Activated T-cell treated with anti-CD3 and anti-CD28 coated beads, Interleukin-2, amount 50 U/mL, for 4 hours (primary cell): Measurements from ENCODE around the gene MPPED1. TPM values are rescaled to one million over a fixed set of nuclear protein-coding genes. Genes with fewer than 3 reads are reported as not detected.

Experiments
- ATAC-seq, 2 donors: fragments of 200-7000 bp; cut with Tn5 transposase; one replicate each; pipeline ENCODE4 v1.10.0; 2021
- DNase-seq: peaks from one replicate; pipeline ENCODE4 v3.0.0-alpha.2; 2020
- H3K27me3 Mint-ChIP-seq: one replicate; pipeline ENCODE4 v1.8.0; 2021; ENCODE audit warnings: low read depth, mixed read lengths
- H3K36me3 Mint-ChIP-seq: one replicate; pipeline ENCODE4 v1.8.0; 2022; ENCODE audit warnings: mixed read lengths; ENCODE audit not compliant: insufficient read depth
- H3K4me1 Mint-ChIP-seq: one replicate; pipeline ENCODE4 v1.8.0; 2021; ENCODE audit warnings: low read depth, mixed read lengths
- H3K4me3 Mint-ChIP-seq: one replicate; pipeline ENCODE4 v1.8.0; 2021; ENCODE audit warnings: mild to moderate bottlenecking, moderate library complexity, mixed read lengths
- H3K9me3 Mint-ChIP-seq: one replicate; pipeline ENCODE4 v1.8.0; 2021; ENCODE audit warnings: mixed read lengths
- total RNA-seq, 3 donors: library from RNA; stranded (reverse); gene quantifications; one replicate each; pipeline ENCODE4 v1.2.1, GENCODE V29; 2021

Gene MPPED1
- total RNA-seq, 3 donors from 2014 or later: not detected

- Mint-ChIP-seq H3K4me1 (no peaks in the 10 kb centered on the region), H3K4me3 (no peak overlapping the region), H3K9me3 (no peaks in the 10 kb centered on the region), H3K27me3 (no peaks in the 10 kb centered on the region), H3K36me3 (no peaks in the 10 kb centered on the region)
- DNase-seq: no peak
- no peak for ATAC-seq
These were observed 92.3 kb downstream of the MPPED1 start for GRCh38 chr22:43504068-43504467.

DNA sequence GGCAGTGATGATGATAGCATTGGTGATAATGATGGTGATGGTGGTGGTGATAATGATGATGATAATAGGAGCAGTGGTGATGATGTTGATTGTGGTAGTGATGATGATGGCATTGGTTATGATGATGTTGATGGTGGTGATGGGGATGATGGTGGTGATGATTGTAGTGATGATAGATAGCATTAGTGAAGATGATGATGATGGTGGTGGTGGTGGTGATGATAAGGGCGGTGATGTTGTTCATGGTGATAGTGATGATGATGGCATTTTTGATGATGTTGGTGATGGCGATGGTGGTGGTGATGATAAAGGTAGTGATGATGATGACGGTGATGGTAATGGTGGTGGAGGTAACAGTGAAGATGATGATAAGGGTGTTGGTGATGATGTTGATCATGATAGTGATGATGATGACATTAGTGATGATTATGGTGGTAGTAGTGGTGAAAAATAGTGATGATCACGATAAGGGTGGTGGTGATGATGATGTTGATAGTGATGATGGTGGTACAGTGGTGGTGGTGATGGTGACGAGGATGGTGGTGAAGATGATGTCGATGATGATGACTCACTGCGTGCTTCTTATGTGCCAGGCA, 93.0 kb downstream of the MPPED1 start:
- Mint-ChIP-seq H3K4me1 (no peaks in the 10 kb centered on the region), H3K4me3 (no peak overlapping the region), H3K9me3 (no peaks in the 10 kb centered on the region), H3K27me3 (no peaks in the 10 kb centered on the region), H3K36me3 (no peaks in the 10 kb centered on the region)
- ATAC-seq (no peak), DNase-seq (no peak)

DNA sequence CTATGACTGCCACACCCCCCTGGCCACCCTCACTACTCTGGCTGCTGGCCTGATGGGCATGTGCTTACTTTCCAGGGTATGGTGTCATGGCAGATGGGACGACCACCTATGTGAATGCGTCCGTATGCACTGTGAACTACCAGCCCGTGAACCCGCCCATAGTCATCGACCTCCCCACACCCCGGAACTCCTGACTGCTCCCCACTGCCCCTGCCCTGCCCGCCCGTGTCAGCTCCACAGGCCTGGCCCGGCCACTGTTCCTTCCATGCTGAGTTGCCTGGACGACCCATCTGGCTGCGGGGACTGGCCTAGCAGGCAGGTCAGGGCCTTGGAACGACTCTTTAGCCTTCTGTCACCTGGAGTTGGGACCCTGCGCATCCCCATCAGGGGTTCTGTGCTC, 93.6 kb downstream of the MPPED1 start:
- no peak for DNase-seq
- Mint-ChIP-seq H3K4me1 (no peaks in the 10 kb centered on the region), H3K9me3 (no peaks in the 10 kb centered on the region), H3K36me3 (no peaks in the 10 kb centered on the region), H3K4me3 (no peak overlapping the region), H3K27me3 (no peaks in the 10 kb centered on the region)
- ATAC-seq: no peak

DNA sequence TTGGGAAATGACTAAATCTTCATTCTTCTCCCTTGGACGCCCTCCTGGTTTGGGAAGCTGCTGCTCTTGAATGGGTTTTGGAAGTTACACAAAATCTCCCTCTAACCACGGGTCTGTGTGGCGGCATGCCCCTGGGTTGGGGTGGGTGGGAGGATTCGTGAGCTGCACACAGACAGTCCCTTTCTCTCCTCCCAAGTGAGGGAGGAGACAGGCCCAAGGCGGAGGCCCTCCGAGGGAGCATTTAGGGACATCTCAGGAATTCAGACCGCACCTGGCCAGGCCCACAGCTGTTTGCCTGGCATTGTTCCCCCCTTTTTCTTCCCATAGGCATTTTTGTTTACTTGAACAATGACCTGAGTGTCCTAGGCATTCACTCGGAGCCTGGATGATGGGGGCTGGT, 94.1 kb downstream of the MPPED1 start:
- DNase-seq (no peak), ATAC-seq (no peak)
- Mint-ChIP-seq H3K4me3 (no peak overlapping the region), H3K36me3 (no peaks in the 10 kb centered on the region), H3K27me3 (no peaks in the 10 kb centered on the region), H3K4me1 (no peaks in the 10 kb centered on the region), H3K9me3 (no peaks in the 10 kb centered on the region)

DNA sequence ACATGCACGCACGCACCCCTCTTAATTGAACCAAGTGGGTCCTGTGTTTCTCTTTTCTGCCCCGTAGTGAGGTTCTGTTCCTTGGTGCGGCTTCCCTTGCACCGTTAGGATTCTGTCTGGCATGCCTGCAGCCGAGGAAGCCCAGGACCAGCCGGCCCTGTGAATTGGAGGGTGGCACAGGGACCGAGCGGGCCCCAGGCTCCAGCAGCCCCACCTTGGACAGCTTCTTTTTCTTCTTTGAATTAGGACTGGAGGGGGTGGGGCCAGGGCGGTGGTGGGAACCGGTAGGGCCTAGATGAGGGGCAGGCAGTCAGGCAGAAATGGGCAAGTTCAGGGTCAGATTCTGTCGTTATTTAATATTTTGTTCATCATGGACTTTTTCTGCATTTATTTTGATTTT, 94.7 kb downstream of the MPPED1 start:
- DNase-seq: no peak
- no peaks in the 10 kb centered on the region for H3K9me3 Mint-ChIP-seq

GRCh38 chr22:43507235-43507634, 95.4 kb downstream of the MPPED1 start:
- Mint-ChIP-seq H3K36me3 (no peaks in the 10 kb centered on the region), H3K27me3 (no peaks in the 10 kb centered on the region), H3K4me1 (no peaks in the 10 kb centered on the region), H3K4me3 (no peak overlapping the region), H3K9me3 (no peaks in the 10 kb centered on the region)
- DNase-seq: no peak
- ATAC-seq: no peak

More for the DNA sequence above, 94.7 kb downstream of the MPPED1 start:
- ATAC-seq: no peak
- Mint-ChIP-seq H3K4me1 (no peaks in the 10 kb centered on the region), H3K36me3 (no peaks in the 10 kb centered on the region), H3K27me3 (no peaks in the 10 kb centered on the region), H3K4me3 (no peak overlapping the region)

GRCh38 chr22:43508489-43508888, 96.7 kb downstream of the MPPED1 start:
- no peak for DNase-seq
- H3K4me3 Mint-ChIP-seq: no peak overlapping the region
- no peaks in the 10 kb centered on the region for H3K36me3 Mint-ChIP-seq
- no peaks in the 10 kb centered on the region for H3K9me3 Mint-ChIP-seq
- H3K27me3 Mint-ChIP-seq: no peaks in the 10 kb centered on the region
- ATAC-seq: no peak
- no peaks in the 10 kb centered on the region for H3K4me1 Mint-ChIP-seq

DNA sequence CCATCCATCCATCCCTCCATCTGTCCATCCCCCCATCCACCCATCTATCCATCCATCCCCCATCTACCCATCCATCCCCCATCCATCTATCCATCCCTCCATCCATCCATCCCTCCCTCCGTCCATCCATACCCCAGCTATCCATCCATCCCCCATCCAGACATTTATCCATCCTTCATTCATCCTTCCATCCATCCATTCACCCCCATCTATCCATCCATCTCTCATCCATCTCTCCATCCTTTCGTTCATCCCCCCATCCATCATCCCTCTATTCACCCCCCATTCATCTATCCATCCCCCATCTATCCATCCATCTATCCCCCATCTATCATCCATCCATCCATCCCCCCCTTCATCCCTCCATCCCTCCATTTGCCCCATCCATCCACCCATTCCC, 97.5 kb downstream of the MPPED1 start:
- DNase-seq: no peak
- Mint-ChIP-seq H3K4me3 (no peak overlapping the region), H3K4me1 (no peaks in the 10 kb centered on the region), H3K9me3 (no peaks in the 10 kb centered on the region), H3K27me3 (no peaks in the 10 kb centered on the region), H3K36me3 (no peaks in the 10 kb centered on the region)
- no peak for ATAC-seq

- H3K4me1 Mint-ChIP-seq: no peaks in the 10 kb centered on the region
- H3K36me3 Mint-ChIP-seq: no peaks in the 10 kb centered on the region
- no peaks in the 10 kb centered on the region for H3K27me3 Mint-ChIP-seq
- H3K9me3 Mint-ChIP-seq: no peaks in the 10 kb centered on the region
- DNase-seq (no peak), ATAC-seq (no peak)
- H3K4me3 Mint-ChIP-seq: no peak overlapping the region
These were observed 98.7 kb downstream of the MPPED1 start for GRCh38 chr22:43510281-43511070.

DNA sequence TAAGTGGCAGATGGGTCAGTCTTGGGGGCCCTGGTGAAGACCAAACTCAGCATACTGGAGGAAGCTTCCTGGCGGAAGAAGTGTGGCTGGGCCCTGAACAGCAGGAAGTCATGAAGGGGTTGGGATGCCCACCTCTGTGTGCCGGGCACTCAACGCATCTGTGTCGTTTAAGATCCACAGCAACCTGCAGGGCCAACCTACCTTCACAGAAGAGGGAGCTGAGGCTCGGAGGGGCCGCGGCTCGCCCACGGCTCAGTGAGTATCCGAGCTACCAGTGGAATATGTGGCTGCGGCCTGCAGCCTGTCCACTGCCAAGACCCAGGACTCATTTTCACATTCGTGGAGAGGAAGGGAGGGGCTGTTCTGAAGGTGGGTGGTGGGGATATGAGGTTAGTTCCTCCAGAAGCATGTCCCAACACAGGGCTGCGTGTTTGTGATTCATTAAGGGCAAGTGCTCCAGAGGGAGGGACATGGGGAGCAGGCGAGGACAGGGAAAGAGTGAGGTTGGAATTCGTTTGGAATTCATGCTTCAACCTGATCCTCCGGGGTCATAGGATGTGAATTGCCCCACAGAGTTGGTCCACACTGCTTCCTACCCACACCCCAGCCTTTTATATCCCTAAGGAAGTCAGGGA, 99.6 kb downstream of the MPPED1 start:
- Mint-ChIP-seq H3K36me3 (no peaks in the 10 kb centered on the region), H3K4me1 (no peaks in the 10 kb centered on the region), H3K4me3 (no peak overlapping the region), H3K9me3 (no peaks in the 10 kb centered on the region), H3K27me3 (peaks cover 2% of the 10 kb centered on the region)
- DNase-seq: no peak
- no peak for ATAC-seq

DNA sequence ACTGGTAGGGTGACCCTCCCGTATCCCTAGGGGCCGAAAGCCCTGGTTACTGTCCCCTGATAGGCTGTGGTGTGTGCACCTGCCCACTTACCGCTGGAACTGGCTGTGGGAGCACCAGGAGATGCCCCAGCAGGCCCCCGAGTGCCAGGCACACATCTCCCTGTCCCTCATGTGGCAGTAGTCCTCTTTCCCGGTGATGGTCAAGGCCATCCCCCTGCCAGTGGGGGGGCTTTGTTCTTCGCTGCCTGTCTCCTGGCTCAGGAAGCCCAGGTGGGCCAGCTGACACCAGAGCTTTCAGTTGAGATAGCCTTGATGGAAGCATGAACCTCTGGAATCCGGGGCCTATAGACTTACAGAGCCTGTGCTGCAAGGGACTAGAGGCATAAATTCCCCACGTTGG, 100.5 kb downstream of the MPPED1 start:
- peaks cover 5% of the 10 kb centered on the region for H3K27me3 Mint-ChIP-seq
- ATAC-seq (no peak), DNase-seq (no peak)
- no peaks in the 10 kb centered on the region for H3K9me3 Mint-ChIP-seq
- no peaks in the 10 kb centered on the region for H3K4me1 Mint-ChIP-seq
- no peaks in the 10 kb centered on the region for H3K36me3 Mint-ChIP-seq
- H3K4me3 Mint-ChIP-seq: no peak overlapping the region

DNA sequence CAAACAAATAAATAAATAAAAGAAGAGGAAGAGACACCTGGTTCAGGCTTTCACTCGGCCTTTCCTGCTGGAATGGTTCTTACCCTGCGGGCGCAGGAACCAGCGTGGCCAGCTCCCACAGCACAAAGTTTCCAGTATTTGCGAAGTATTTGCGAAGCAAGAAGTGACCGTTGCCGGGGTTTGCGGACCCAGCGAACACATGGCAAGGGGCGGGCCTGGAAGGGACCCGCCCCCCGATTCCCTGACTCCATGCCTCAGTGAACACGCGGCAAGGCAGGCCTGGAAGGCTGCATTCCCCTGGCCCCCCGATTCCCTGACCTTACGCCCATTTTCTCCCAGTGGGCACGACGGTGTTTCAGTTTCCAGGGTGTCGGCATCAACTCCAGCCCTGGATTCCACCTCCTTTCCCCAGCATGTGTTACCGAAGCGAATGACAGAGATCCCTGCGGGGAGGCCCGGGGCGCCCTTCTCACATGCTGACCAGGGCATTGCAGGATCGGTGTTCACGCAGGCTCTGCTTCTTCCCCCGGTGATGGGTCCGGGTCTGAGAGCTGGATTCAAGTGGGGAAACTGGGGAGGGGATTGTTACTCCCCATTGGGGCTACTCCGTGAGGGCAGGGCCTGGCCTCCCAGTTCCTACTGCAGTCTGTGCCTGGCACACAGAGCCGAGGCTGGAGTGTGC, 102.8 kb downstream of the MPPED1 start:
- no peak for ATAC-seq
- no peak overlapping the region for H3K4me3 Mint-ChIP-seq
- DNase-seq: no peak
- H3K36me3 Mint-ChIP-seq: no peaks in the 10 kb centered on the region
- no peaks in the 10 kb centered on the region for H3K4me1 Mint-ChIP-seq
- no peaks in the 10 kb centered on the region for H3K9me3 Mint-ChIP-seq
- H3K27me3 Mint-ChIP-seq: peaks cover 6% of the 10 kb centered on the region

- H3K4me3 Mint-ChIP-seq: no peak overlapping the region
- ATAC-seq: no peak
- no peak for DNase-seq
- peaks cover 2% of the 10 kb centered on the region for H3K4me1 Mint-ChIP-seq
- no peaks in the 10 kb centered on the region for H3K9me3 Mint-ChIP-seq
- no peaks in the 10 kb centered on the region for H3K36me3 Mint-ChIP-seq
- H3K27me3 Mint-ChIP-seq: peaks cover 6% of the 10 kb centered on the region
These were observed 103.6 kb downstream of the MPPED1 start for GRCh38 chr22:43515411-43515810.

- H3K27me3 Mint-ChIP-seq: peaks cover 6% of the 10 kb centered on the region
- ATAC-seq (no peak), DNase-seq (no peak)
- H3K4me3 Mint-ChIP-seq: no peak overlapping the region
- H3K4me1 Mint-ChIP-seq: peaks cover 3% of the 10 kb centered on the region
- no peaks in the 10 kb centered on the region for H3K36me3 Mint-ChIP-seq
- H3K9me3 Mint-ChIP-seq: no peaks in the 10 kb centered on the region
These were observed 104.1 kb downstream of the MPPED1 start for GRCh38 chr22:43515902-43516301.
